Prostate gland (tissue), 2 donors: ENCODE measurements around the gene EXOC1L. TPM values are rescaled to one million over a fixed set of nuclear protein-coding genes. Genes with fewer than 3 reads are reported as not detected.

Experiments
- DNase-seq: peaks from one replicate; pipeline ENCODE4 v3.0.0-alpha.2; 2019; ENCODE audit warnings: low spot score
- H3K27ac ChIP-seq, 2 donors: fragments of 200-600 bp; sonication (generic); 2 replicates each; pipeline ENCODE4 v1.5.1; 2017 to 2019
- H3K27me3 ChIP-seq: fragments of 200-600 bp; sonication (generic); replicated peaks from 2 replicates; pipeline ENCODE4 v1.5.1; 2019; ENCODE audit not compliant: insufficient read depth
- H3K36me3 ChIP-seq, 2 donors: fragments of 200-600 bp; sonication (generic); 1 replicate in 1 of 2; 2 replicates in 1 of 2; pipeline versions ENCODE4 v1.5.1 to v1.8.1; 2017 to 2019
- H3K4me1 ChIP-seq: fragments of 200-600 bp; sonication (generic); replicated peaks from 2 replicates; pipeline ENCODE4 v1.5.1; 2019
- H3K4me3 ChIP-seq, 2 donors: fragments of 200-600 bp; sonication (generic); 2 replicates each; pipeline ENCODE4 v1.5.1; 2017 to 2019
- H3K9me3 ChIP-seq: fragments of 200-600 bp; sonication (generic); 2 replicates; pipeline ENCODE4 v1.5.1; 2017
- CTCF ChIP-seq, 4 experiments: fragments of 200-600 bp in 2 of 4; fragments of 450-650 bp in 2 of 4; sonication (generic) in 2 of 4; IDR thresholded peaks; 1 replicate in 3 of 4; 2 replicates in 1 of 4; pipeline ENCODE4 v1.5.1; 2016 to 2019; ENCODE audit warnings: antibody characterized with exemption in 4 of 4, mild to moderate bottlenecking in 2 of 4, moderate library complexity in 2 of 4
- POLR2A ChIP-seq: fragments of 450-650 bp; IDR thresholded peaks from one replicate; pipeline ENCODE4 v1.6.1; 2016; ENCODE audit warnings: antibody characterized with exemption, mild to moderate bottlenecking
- POLR2AphosphoS5 ChIP-seq: sonication (generic); formaldehyde crosslinking; IDR thresholded peaks from one replicate; pipeline ENCODE4 v1.6.1; 2017; ENCODE audit warnings: antibody characterized with exemption
- WGBS: methylation state at CpG from one replicate; pipeline ENCODE4 v1.1.5; 2018; 5-methylcytosine and 5-hydroxymethylcytosine counted together
- intact Hi-C: fragments of 100-400 bp; cut with DNase I; formaldehyde crosslinking; loops from one replicate; pipeline ENCODE4 v1.14.2; 2022
- total RNA-seq, 2 donors: library from RNA; depleted of rRNA; stranded (reverse); fragments of >200 nt; gene quantifications; one replicate each; pipeline ENCODE4 v1.1.0, GENCODE V29; 2016

Gene EXOC1L
- total RNA-seq, 2 donors from 2014 or later = not detected

GRCh38 chr4:55801498-55801897 lies 18.1 kb upstream of the EXOC1L start:
- no peaks in the 10 kb centered on the region for H3K27me3 ChIP-seq
- intact Hi-C loops = no loop called here
- 44% methylated on average over 1 of the region's 1 CpG for WGBS
- no peak overlapping the region for H3K4me3 ChIP-seq
- H3K4me1 ChIP-seq = no peaks in the 10 kb centered on the region
- DNase-seq = no peak
- H3K27ac ChIP-seq = no peak overlapping the region
- H3K36me3 ChIP-seq = no peaks in the 10 kb centered on the region
- H3K9me3 ChIP-seq = no peaks in the 10 kb centered on the region
- TF ChIP-seq CTCF (IDR thresholded peaks at IDR 0.05) (no peak), POLR2A (no peak), POLR2AphosphoS5 (no peak)

- no peak for DNase-seq
- intact Hi-C loops = no loop called here
- no peak for TF ChIP-seq CTCF (IDR thresholded peaks at IDR 0.05)
- TF ChIP-seq POLR2A = no peak
- TF ChIP-seq POLR2AphosphoS5 = no peak
- no peak overlapping the region for H3K4me3 ChIP-seq
- no peaks in the 10 kb centered on the region for H3K4me1 ChIP-seq
- H3K36me3 ChIP-seq = no peaks in the 10 kb centered on the region
- no peaks in the 10 kb centered on the region for H3K27me3 ChIP-seq
- no peak overlapping the region for H3K27ac ChIP-seq
- H3K9me3 ChIP-seq = no peaks in the 10 kb centered on the region
Observed at GRCh38 chr4:55807556-55807955, 12.0 kb upstream of the EXOC1L start.

- Histone ChIP-seq H3K9me3 (no peaks in the 10 kb centered on the region), H3K4me1 (no peaks in the 10 kb centered on the region), H3K36me3 (no peaks in the 10 kb centered on the region), H3K4me3 (no peak overlapping the region), H3K27me3 (no peaks in the 10 kb centered on the region), H3K27ac (no peak overlapping the region)
- WGBS = 46% methylated on average over 2 of the region's 2 CpGs
- intact Hi-C loops = no loop called here
- TF ChIP-seq POLR2A = no peak
- TF ChIP-seq POLR2AphosphoS5 = no peak
- TF ChIP-seq CTCF (IDR thresholded peaks at IDR 0.05) = no peak
- DNase-seq = no peak
Observed at GRCh38 chr4:55808186-55808585, 11.4 kb upstream of the EXOC1L start.

- intact Hi-C loops = no loop called here
Observed at GRCh38 chr4:55808632-55809031, 11.0 kb upstream of the EXOC1L start.

GRCh38 chr4:55817691-55818090 lies 1.9 kb upstream of the EXOC1L start:
- no peaks in the 10 kb centered on the region for H3K9me3 ChIP-seq
- DNase-seq = no peak
- no peaks in the 10 kb centered on the region for H3K36me3 ChIP-seq
- intact Hi-C loops = no loop called here
- no peak overlapping the region for H3K27ac ChIP-seq
- H3K4me1 ChIP-seq = no peaks in the 10 kb centered on the region
- no peaks in the 10 kb centered on the region for H3K27me3 ChIP-seq
- WGBS = 88% methylated on average over 3 of the region's 3 CpGs
- no peak overlapping the region for H3K4me3 ChIP-seq
- TF ChIP-seq POLR2AphosphoS5 (no peak), CTCF (IDR thresholded peaks at IDR 0.05) (no peak), POLR2A (no peak)

More at GRCh38 chr4:55808632-55809031, 11.0 kb upstream of the EXOC1L start:
- Histone ChIP-seq H3K4me3 (no peak overlapping the region), H3K27ac (no peak overlapping the region), H3K36me3 (no peaks in the 10 kb centered on the region), H3K27me3 (no peaks in the 10 kb centered on the region), H3K9me3 (no peaks in the 10 kb centered on the region), H3K4me1 (no peaks in the 10 kb centered on the region)
- DNase-seq = no peak
- TF ChIP-seq POLR2AphosphoS5 = no peak
- no peak for TF ChIP-seq POLR2A
- TF ChIP-seq CTCF (IDR thresholded peaks at IDR 0.05) = no peak
- WGBS = 45% methylated on average over 5 of the region's 5 CpGs
